A549 (cell line): Measurements from ENCODE around the gene IPO13.

Experiments used
- EP300 ChIP-seq, 2 experiments: fragments of >200 bp; sonication (Bioruptor Twin); formaldehyde crosslinking; IDR thresholded peaks; 2 replicates in 1 of 2; 3 replicates in 1 of 2; pipeline ENCODE4 v1.6.1; 2016 to 2017
- MAZ ChIP-seq: fragments of 150-350 bp; IDR thresholded peaks from 2 replicates; pipeline ENCODE4 v1.6.1; 2014; ENCODE audit warnings: antibody characterized with exemption, low read depth, low read length, borderline replicate concordance
- NFE2L2 ChIP-seq: fragments of 150-350 bp; conservative IDR thresholded peaks from 2 replicates; pipeline ENCODE4 v1.6.1; 2014; ENCODE audit warnings: low read length
- TF ChIP-seq, protein P1 (sequence below): fragments of >200 bp; sonication (Bioruptor Twin); formaldehyde crosslinking; IDR thresholded peaks from 3 replicates; pipeline ENCODE4 v1.5.1; 2016
- TF ChIP-seq, protein P2 (sequence below): fragments of 200-600 bp; sonication (generic); IDR thresholded peaks from 2 replicates; pipeline ENCODE4 v1.6.1; 2016; ENCODE audit warnings: antibody characterized with exemption, mild to moderate bottlenecking, moderate library complexity

DNA sequence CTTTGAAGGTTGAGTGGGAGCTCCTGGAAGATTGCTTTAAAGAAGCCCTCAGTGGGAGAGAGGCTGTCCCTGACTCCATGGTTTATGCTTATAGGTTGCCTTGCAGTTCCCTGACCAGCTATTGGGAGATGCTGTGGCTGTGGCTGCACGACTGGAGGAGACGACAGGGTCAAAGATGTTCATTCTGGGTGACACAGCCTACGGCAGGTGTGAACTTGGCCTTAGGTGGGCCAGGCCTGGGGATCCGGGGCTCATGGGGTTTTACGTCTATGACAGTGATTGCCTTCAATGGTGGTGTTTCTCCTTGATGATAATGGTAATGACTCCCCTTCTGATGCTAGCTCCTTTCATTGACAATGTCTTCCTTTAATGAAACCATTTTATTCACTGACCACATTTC is 23.8 kb downstream of the IPO13 start:
- no peak for TF ChIP-seq MAZ
- TF ChIP-seq, protein P1, sequence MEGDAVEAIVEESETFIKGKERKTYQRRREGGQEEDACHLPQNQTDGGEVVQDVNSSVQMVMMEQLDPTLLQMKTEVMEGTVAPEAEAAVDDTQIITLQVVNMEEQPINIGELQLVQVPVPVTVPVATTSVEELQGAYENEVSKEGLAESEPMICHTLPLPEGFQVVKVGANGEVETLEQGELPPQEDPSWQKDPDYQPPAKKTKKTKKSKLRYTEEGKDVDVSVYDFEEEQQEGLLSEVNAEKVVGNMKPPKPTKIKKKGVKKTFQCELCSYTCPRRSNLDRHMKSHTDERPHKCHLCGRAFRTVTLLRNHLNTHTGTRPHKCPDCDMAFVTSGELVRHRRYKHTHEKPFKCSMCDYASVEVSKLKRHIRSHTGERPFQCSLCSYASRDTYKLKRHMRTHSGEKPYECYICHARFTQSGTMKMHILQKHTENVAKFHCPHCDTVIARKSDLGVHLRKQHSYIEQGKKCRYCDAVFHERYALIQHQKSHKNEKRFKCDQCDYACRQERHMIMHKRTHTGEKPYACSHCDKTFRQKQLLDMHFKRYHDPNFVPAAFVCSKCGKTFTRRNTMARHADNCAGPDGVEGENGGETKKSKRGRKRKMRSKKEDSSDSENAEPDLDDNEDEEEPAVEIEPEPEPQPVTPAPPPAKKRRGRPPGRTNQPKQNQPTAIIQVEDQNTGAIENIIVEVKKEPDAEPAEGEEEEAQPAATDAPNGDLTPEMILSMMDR = no peak
- no peak for TF ChIP-seq EP300 (IDR thresholded peaks at IDR 0.05)
- TF ChIP-seq, protein P2, sequence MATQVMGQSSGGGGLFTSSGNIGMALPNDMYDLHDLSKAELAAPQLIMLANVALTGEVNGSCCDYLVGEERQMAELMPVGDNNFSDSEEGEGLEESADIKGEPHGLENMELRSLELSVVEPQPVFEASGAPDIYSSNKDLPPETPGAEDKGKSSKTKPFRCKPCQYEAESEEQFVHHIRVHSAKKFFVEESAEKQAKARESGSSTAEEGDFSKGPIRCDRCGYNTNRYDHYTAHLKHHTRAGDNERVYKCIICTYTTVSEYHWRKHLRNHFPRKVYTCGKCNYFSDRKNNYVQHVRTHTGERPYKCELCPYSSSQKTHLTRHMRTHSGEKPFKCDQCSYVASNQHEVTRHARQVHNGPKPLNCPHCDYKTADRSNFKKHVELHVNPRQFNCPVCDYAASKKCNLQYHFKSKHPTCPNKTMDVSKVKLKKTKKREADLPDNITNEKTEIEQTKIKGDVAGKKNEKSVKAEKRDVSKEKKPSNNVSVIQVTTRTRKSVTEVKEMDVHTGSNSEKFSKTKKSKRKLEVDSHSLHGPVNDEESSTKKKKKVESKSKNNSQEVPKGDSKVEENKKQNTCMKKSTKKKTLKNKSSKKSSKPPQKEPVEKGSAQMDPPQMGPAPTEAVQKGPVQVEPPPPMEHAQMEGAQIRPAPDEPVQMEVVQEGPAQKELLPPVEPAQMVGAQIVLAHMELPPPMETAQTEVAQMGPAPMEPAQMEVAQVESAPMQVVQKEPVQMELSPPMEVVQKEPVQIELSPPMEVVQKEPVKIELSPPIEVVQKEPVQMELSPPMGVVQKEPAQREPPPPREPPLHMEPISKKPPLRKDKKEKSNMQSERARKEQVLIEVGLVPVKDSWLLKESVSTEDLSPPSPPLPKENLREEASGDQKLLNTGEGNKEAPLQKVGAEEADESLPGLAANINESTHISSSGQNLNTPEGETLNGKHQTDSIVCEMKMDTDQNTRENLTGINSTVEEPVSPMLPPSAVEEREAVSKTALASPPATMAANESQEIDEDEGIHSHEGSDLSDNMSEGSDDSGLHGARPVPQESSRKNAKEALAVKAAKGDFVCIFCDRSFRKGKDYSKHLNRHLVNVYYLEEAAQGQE = no peak
- TF ChIP-seq NFE2L2 = no peak
